ENCODE measurements around the gene KCNJ10. TPM values are rescaled to one million over a fixed set of nuclear protein-coding genes. Genes with fewer than 3 reads are reported as not detected.

KCNJ10 gene
- total and polyA plus RNA-seq, 8 donors = 0.05 to 0.09 (median 0.08) TPM; not detected in 5

- no peaks in the 10 kb centered on the region for H3K27me3 ChIP-seq
- no peak overlapping the region for H3K27ac ChIP-seq
- WGBS, 2 donors = 82 to 89% methylated on average over 5 of the region's 5 CpGs
- no peaks in the 10 kb centered on the region for H3K36me3 ChIP-seq
- no peaks in the 10 kb centered on the region for H3K9me3 ChIP-seq
- intact Hi-C loops (cut with DNase I) = loop anchor here in 2 of 3 donors (10.0 kb wide), 4 partner anchors 90 to 270 kb away; partner anchors contain the start of genes CASQ1 (in 1 of the 2) and PEX19 (in 1 of the 2)
- FAIRE-seq = no peak
- no peak for DNase-seq
- H3K4me1 ChIP-seq = peaks cover 0 to 11% (median 0%) of the 10 kb centered on the region in 3 donors
- TF ChIP-seq CTCF (IDR thresholded peaks at IDR 0.05) = no peak
- ATAC-seq = no peak
- no peak overlapping the region for H3K4me3 ChIP-seq
Observed at GRCh38 chr1:160105155-160105554, 35.2 kb upstream of the KCNJ10 start.

GRCh38 chr1:160104486-160104885 is 34.5 kb upstream of the KCNJ10 start:
- no peak for TF ChIP-seq CTCF (IDR thresholded peaks at IDR 0.05)
- no peak overlapping the region for H3K4me3 ChIP-seq
- no peaks in the 10 kb centered on the region for H3K36me3 ChIP-seq
- 77 to 82% methylated on average over 3 of the region's 3 CpGs for WGBS, 2 donors
- DNase-seq (no peak), FAIRE-seq (no peak), ATAC-seq (no peak)
- intact Hi-C loops (cut with DNase I) = loop anchor here in 2 of 3 donors (10.0 kb wide), 4 partner anchors 90 to 270 kb away; partner anchors contain the start of genes CASQ1 (in 1 of the 2) and PEX19 (in 1 of the 2)
- peaks cover 0 to 11% (median 3%) of the 10 kb centered on the region in 3 donors for H3K4me1 ChIP-seq
- no peaks in the 10 kb centered on the region for H3K27me3 ChIP-seq
- H3K27ac ChIP-seq = no peak overlapping the region
- H3K9me3 ChIP-seq = no peaks in the 10 kb centered on the region

GRCh38 chr1:160103658-160104408 is 33.9 kb upstream of the KCNJ10 start:
- Histone ChIP-seq H3K27ac (no peak overlapping the region), H3K36me3 (no peaks in the 10 kb centered on the region), H3K27me3 (no peaks in the 10 kb centered on the region), H3K4me3 (no peak overlapping the region), H3K9me3 (no peaks in the 10 kb centered on the region), H3K4me1 (peaks cover 0 to 13% (median 5%) of the 10 kb centered on the region in 3 donors)
- intact Hi-C loops (cut with DNase I) = loop anchor here in 2 of 3 donors (10.0 kb wide), 4 partner anchors 91 to 271 kb away; partner anchors contain the start of genes CASQ1 (in 1 of the 2) and PEX19 (in 1 of the 2)
- no peak for ATAC-seq
- WGBS, 2 donors = 66 to 67% methylated on average over 6 of the region's 6 CpGs
- no peak for TF ChIP-seq CTCF (IDR thresholded peaks at IDR 0.05)
- DNase-seq = no peak
- FAIRE-seq = no peak

GRCh38 chr1:160101717-160102522 is 32.0 kb upstream of the KCNJ10 start:
- Histone ChIP-seq H3K27me3 (no peaks in the 10 kb centered on the region), H3K9me3 (no peaks in the 10 kb centered on the region), H3K27ac (peak overlapping the region in 1 of 4 donors; percentile 47), H3K4me1 (peaks cover 5 to 23% (median 5%) of the 10 kb centered on the region in 3 donors), H3K36me3 (no peaks in the 10 kb centered on the region), H3K4me3 (no peak overlapping the region)
- ATAC-seq (no peak), DNase-seq (no peak), FAIRE-seq (no peak)
- WGBS, 2 donors = 69 to 72% methylated on average over 9 of the region's 9 CpGs
- TF ChIP-seq CTCF (IDR thresholded peaks at IDR 0.05) = no peak
- intact Hi-C loops (cut with DNase I) = loop anchor here in 2 of 3 donors (10.0 kb wide), 4 partner anchors 93 to 273 kb away; partner anchors contain the start of genes CASQ1 (in 1 of the 2) and PEX19 (in 1 of the 2)

All from pancreas (tissue), 10 donors.